GM12878 (cell line): ENCODE data around the gene FGFR1OP2. TPM values are rescaled to one million over a fixed set of nuclear protein-coding genes. Genes with fewer than 3 reads are reported as not detected.

Source experiments
- ATAC-seq: fragments of 200-7000 bp; cut with Tn5 transposase; 3 replicates; pipeline ENCODE4 v1.9.1; 2020; ENCODE audit warnings: mild to moderate bottlenecking, moderate library complexity
- BruUV-seq: library from RNA; stranded (reverse); fragments of 400-500 nt; replicated peaks from 2 replicates; lab custom pipeline; 2021; lab: Mats Ljungman, UMichigan
- CTCF ChIA-PET: fragments of 300-600 bp; sonication (Branson Sonifier 250); formaldehyde crosslinking; extraction: SDS; loops from one replicate; lab custom pipeline; 2021; ENCODE audit warnings: inconsistent platforms; lab: Yijun Ruan, JAX
- POLR2A ChIA-PET: fragments of 350-600 bp; formaldehyde crosslinking; extraction: SDS; loops from one replicate; lab custom pipeline; 2021; ENCODE audit warnings: inconsistent platforms; lab: Charles Lee
- RAD21 ChIA-PET: fragments of 300-600 bp; sonication (Branson Sonifier 250); formaldehyde crosslinking; loops from one replicate; lab custom pipeline; 2023; ENCODE audit warnings: antibody characterized with exemption; ENCODE audit not compliant: unreplicated experiment; lab: Charles Lee
- SMC1A ChIA-PET: fragments of 300-600 bp; sonication (Branson Sonifier 250); formaldehyde crosslinking; loops from one replicate; lab custom pipeline; 2023; ENCODE audit not compliant: unreplicated experiment, uncharacterized antibody; lab: Charles Lee
- DNase-seq: peaks from one replicate; pipeline ENCODE4 v3.0.0-alpha.2; 2011; ENCODE audit warnings: low read depth, low spot score
- FAIRE-seq: peaks from 3 replicates; lab custom pipeline; 2011; peaks lifted over from hg19 to GRCh38; lab: Jason Lieb, UNC
- H2AFZ ChIP-seq: 2 replicates; pipeline ENCODE4 v1.6.0; 2011; ENCODE audit warnings: low read depth, low read length, control low read depth; ENCODE audit not compliant: control insufficient read depth
- H3K27ac ChIP-seq: 2 replicates; pipeline ENCODE4 v1.5.1; 2011; ENCODE audit warnings: control low read depth; ENCODE audit not compliant: control insufficient read depth, insufficient read depth
- H3K27me3 ChIP-seq, 2 experiments: replicated peaks in 1 of 2; 2 replicates each; pipeline versions ENCODE4 v1.6.0 to v1.6.1; 2011; ENCODE audit warnings: low read length in 1 of 2; ENCODE audit not compliant: control insufficient read depth in 2 of 2, insufficient read depth in 2 of 2
- H3K36me3 ChIP-seq, 2 experiments: 2 replicates each; pipeline ENCODE4 v1.5.1; 2011; ENCODE audit warnings: low read length in 1 of 2; ENCODE audit not compliant: control insufficient read depth in 2 of 2, insufficient read depth in 2 of 2
- H3K4me1 ChIP-seq: 2 replicates; pipeline ENCODE4 v1.6.1; 2011; ENCODE audit warnings: mild to moderate bottlenecking, low read length, moderate library complexity, mixed read lengths; ENCODE audit not compliant: control insufficient read depth, insufficient read depth
- H3K4me2 ChIP-seq: 2 replicates; pipeline ENCODE4 v1.6.0; 2011; ENCODE audit warnings: control low read depth; ENCODE audit not compliant: control insufficient read depth, insufficient read depth
- H3K4me3 ChIP-seq: fragments of 200-600 bp; sonication (generic); 2 replicates; pipeline ENCODE4 v1.5.1; 2016
- H3K79me2 ChIP-seq: 2 replicates; pipeline ENCODE4 v1.6.0; 2011; ENCODE audit warnings: low read length; ENCODE audit not compliant: control insufficient read depth, insufficient read depth
- H3K9ac ChIP-seq: 2 replicates; pipeline ENCODE4 v1.8.0; 2011; ENCODE audit warnings: low read length, control low read depth, mixed read lengths; ENCODE audit not compliant: control insufficient read depth, insufficient read depth
- H3K9me3 ChIP-seq: replicated peaks from 3 replicates; pipeline ENCODE4 v1.5.1; 2011; ENCODE audit warnings: mild to moderate bottlenecking, low read length; ENCODE audit not compliant: control insufficient read depth, insufficient read depth
- H4K20me1 ChIP-seq: 2 replicates; pipeline ENCODE4 v1.6.0; 2011; ENCODE audit not compliant: control insufficient read depth, insufficient read depth
- CHD4 ChIP-seq: fragments of 200-600 bp; sonication (generic); IDR thresholded peaks from 2 replicates; pipeline ENCODE4 v1.6.1; 2016; ENCODE audit warnings: mild to moderate bottlenecking
- DPF2 ChIP-seq: fragments of 450-650 bp; IDR thresholded peaks from 2 replicates; pipeline ENCODE4 v1.6.1; 2017; ENCODE audit warnings: mild to moderate bottlenecking
- GATAD2B ChIP-seq: fragments of 450-650 bp; conservative IDR thresholded peaks from 2 replicates; pipeline ENCODE4 v1.6.1; 2017; ENCODE audit warnings: low read depth, mild to moderate bottlenecking, moderate library complexity
- IKZF2 ChIP-seq, 2 experiments: fragments of 450-650 bp; IDR thresholded peaks; 2 replicates each; pipeline ENCODE4 v1.6.1; 2017; ENCODE audit warnings: mild to moderate bottlenecking in 2 of 2, moderate library complexity in 2 of 2
- KLF5 ChIP-seq: fragments of 450-650 bp; IDR thresholded peaks from 2 replicates; pipeline ENCODE4 v1.6.1; 2014; ENCODE audit warnings: mild to moderate bottlenecking; ENCODE audit not compliant: partially characterized antibody
- MLLT1 ChIP-seq: fragments of 450-650 bp; IDR thresholded peaks from 2 replicates; pipeline ENCODE4 v1.6.1; 2016; ENCODE audit warnings: mild to moderate bottlenecking
- MXI1 ChIP-seq: fragments of 150-350 bp; IDR thresholded peaks from 2 replicates; pipeline ENCODE4 v1.6.1; 2011; ENCODE audit warnings: low read depth, mild to moderate bottlenecking, inconsistent platforms, low read length, improper control_type of control experiment
- MYC ChIP-seq: IDR thresholded peaks from 2 replicates; pipeline ENCODE4 v1.6.1; 2011; ENCODE audit warnings: mild to moderate bottlenecking, low read length, moderate library complexity, inconsistent platforms; ENCODE audit not compliant: insufficient read depth, insufficient replicate concordance, insufficient read length, severe bottlenecking
- RELB ChIP-seq: fragments of 450-650 bp; IDR thresholded peaks from 2 replicates; pipeline ENCODE4 v1.6.1; 2017; ENCODE audit warnings: low read depth, mild to moderate bottlenecking, moderate library complexity
- USF2 ChIP-seq: IDR thresholded peaks from 2 replicates; pipeline ENCODE4 v1.6.1; 2011; ENCODE audit warnings: low read depth, low read length, improper control_type of control experiment, borderline replicate concordance
- ZBTB4 ChIP-seq: fragments of 450-650 bp; formaldehyde crosslinking; IDR thresholded peaks from 2 replicates; pipeline ENCODE4 v1.4.0; 2022; ENCODE audit warnings: mild to moderate bottlenecking, moderate library complexity
- WGBS: methylation state at CpG from one replicate; pipeline ENCODE4 v1.1.6; 2016; ENCODE audit warnings: low lambda C conversion rate; ENCODE audit not compliant: insufficient replicate concordance, insufficient coverage; ENCODE audit errors: missing lambda C conversion rate; 5-methylcytosine and 5-hydroxymethylcytosine counted together
- in situ Hi-C: fragments of 300-500 bp; cut with MboI; formaldehyde crosslinking; loops from 9 replicates; pipeline ENCODE4 v1.14.3; 2018; ENCODE audit warnings: mixed read lengths
- intact Hi-C: fragments of 100-400 bp; cut with micrococcal nuclease; formaldehyde crosslinking; loops from one replicate; pipeline ENCODE4 v1.14.2; 2022; ENCODE audit not compliant: unreplicated experiment
- polyA plus RNA-seq, 11 experiments: library from polyadenylated mRNA; depleted of rRNA in 4 of 11; unstranded in 6 of 11; stranded (reverse) in 5 of 11; fragments of >200 nt; fragmentation: Nextera tagmentation in 4 of 11; fragmentation: Illumina TruSeq in 1 of 11; extraction: Ambion mirVana in 4 of 11; extraction: Trizol in 1 of 11; gene quantifications; 1 replicate in 1 of 11; 2 replicates in 10 of 11; pipeline versions ENCODE4 v1.2.1 to v1.2.3, GENCODE V29; 2011 to 2016; ENCODE audit warnings: inconsistent platforms in 2 of 11, missing spikeins in 2 of 11, low read depth in 1 of 11
- total RNA-seq, 4 experiments: library from RNA; depleted of rRNA in 3 of 4; stranded (reverse); fragments of >200 nt in 3 of 4; fragmentation: Illumina TruSeq in 1 of 4; extraction: Trizol in 1 of 4; gene quantifications; 2 replicates each; pipeline versions ENCODE4 v1.2.1 to v1.2.3, GENCODE V29; 2013 to 2021

FGFR1OP2 gene
- total and polyA plus RNA-seq, 10 of the 15 experiments (the other 5 are each of a cell fraction or from before 2014, with no cell fraction given), result 28.5 to 59.1 (median 38.3) TPM

GRCh38 chr12:27014085-27014858, 76.0 kb downstream of the FGFR1OP2 start, which contains the start of gene TM7SF3:
TSS of gene TM7SF3 (minus strand) at chr12:27014384. CDS start at chr12:27014168, 216 bp downstream.
- in situ Hi-C loops, result no loop called here
- TF ChIP-seq MLLT1, result peak; percentile 44
- no peak for TF ChIP-seq ZBTB4 (CRISPR knock-in tag)
- peak; percentile 66; the same call in 1 of the 2 replicates for TF ChIP-seq RELB
- TF ChIP-seq KLF5, result peak; percentile 48
- peak; percentile 92 for TF ChIP-seq DPF2
- TF ChIP-seq GATAD2B, result peak; percentile 95
- no peak for TF ChIP-seq MYC
- TF ChIP-seq CHD4, result no peak
- peak; percentile 34 to 67 for TF ChIP-seq IKZF2 (IDR thresholded peaks at IDR 0.05)
- TF ChIP-seq USF2, result peak; percentile 45
- no peak for TF ChIP-seq MXI1

More at GRCh38 chr12:27014085-27014858, 76.0 kb downstream of the FGFR1OP2 start, which contains the start of gene TM7SF3:
- H2AFZ ChIP-seq, result peak within 1 kb of the TSS; percentile 96
- FAIRE-seq, result peak; percentile 68
- no peaks in the 10 kb centered on the region for H3K27me3 ChIP-seq
- H3K4me3 ChIP-seq, result peak within 1 kb of the TSS; percentile 78
- ChIA-PET SMC1A (interaction anchor here (0.7 to 11.1 kb wide), 27 partner anchors 8 to 692 kb away, joined by 3 to 198 read pairs (median 6); partner anchors contain the start of gene MED21), RAD21 (interaction anchor here (0.6 to 10.8 kb wide), 25 partner anchors 10 to 371 kb away, joined by 3 to 216 read pairs (median 7); partner anchors contain the start of genes ITPR2 and MED21), POLR2A (interaction anchor here (0.5 to 1.8 kb wide), 7 partner anchors 10 to 415 kb away, joined by 3 to 5 read pairs (median 3); partner anchors contain the start of gene INTS13), CTCF (interaction anchor here (0.6 to 15.9 kb wide), 36 partner anchors 8 to 895 kb away, joined by 3 to 294 read pairs (median 4); partner anchors contain the start of genes ITPR2 and MED21)
- BruUV-seq, result no TSS peak
- peak within 1 kb of the TSS; percentile 94 for H3K27ac ChIP-seq
- H3K36me3 ChIP-seq, result no peaks in the 10 kb centered on the region
- peaks cover 16% of the 10 kb centered on the region for H3K4me1 ChIP-seq
- peak; percentile 81 for DNase-seq
- peak within 1 kb of the TSS; percentile 83 for H3K9ac ChIP-seq
- peaks cover 46% of the 10 kb centered on the region for H3K79me2 ChIP-seq
- intact Hi-C loops, result loop anchor here (1.0 to 5.0 kb wide), 8 partner anchors 42 to 293 kb away; partner anchors contain the start of genes FGFR1OP2, ITPR2 and STK38L
- under 1% methylated on average over 71 of the region's 71 CpGs for WGBS
- peak within 1 kb of the TSS; percentile 97 for H3K4me2 ChIP-seq
- ATAC-seq, result peak; percentile 80
- no peaks in the 10 kb centered on the region for H4K20me1 ChIP-seq
- H3K9me3 ChIP-seq, result no peaks in the 10 kb centered on the region
